ENCODE measurements around the gene IVD.

IVD gene

DNA sequence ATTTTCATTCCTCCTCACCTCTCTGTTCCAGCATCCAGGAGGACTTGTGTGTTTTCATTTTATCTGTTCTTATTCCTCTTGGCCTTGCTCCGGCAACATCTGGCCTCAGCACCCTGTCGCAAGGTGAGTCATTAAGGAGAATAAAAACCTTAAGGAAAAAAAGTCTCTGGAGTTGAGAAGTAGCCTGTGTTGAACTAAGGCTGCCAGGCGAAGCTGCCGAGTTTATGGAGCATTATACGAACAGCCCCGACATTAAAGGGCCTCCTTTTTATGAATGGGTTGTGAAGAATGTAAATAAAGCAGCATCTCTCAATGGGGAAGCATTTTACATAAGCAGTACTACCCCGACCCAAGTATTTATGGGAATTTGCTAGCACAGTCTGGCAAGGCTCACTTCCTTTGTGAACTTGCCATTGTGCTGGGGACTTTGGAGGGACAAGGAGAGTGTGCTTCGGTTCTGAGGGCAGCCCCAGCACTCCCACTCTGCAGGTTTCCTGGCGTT is 39.9 kb downstream of the IVD start:
- no peaks in the 10 kb centered on the region for H3K9me3 ChIP-seq
- peaks cover 43% of the 10 kb centered on the region for H3K27me3 ChIP-seq
- peaks cover 0 to 12% of the 10 kb centered on the region in 2 experiments for H3K4me1 ChIP-seq (ENCODE audit: control insufficient read depth in 1 of 2, insufficient read depth in 1 of 2, low read depth in 1 of 2, low read length in 1 of 2)
- no peaks in the 10 kb centered on the region for H3K36me3 ChIP-seq
- no peak overlapping the region for H3K4me3 ChIP-seq (ENCODE audit: low read depth in 1 of 2, low read length in 1 of 2)
- TF ChIP-seq, protein P1, sequence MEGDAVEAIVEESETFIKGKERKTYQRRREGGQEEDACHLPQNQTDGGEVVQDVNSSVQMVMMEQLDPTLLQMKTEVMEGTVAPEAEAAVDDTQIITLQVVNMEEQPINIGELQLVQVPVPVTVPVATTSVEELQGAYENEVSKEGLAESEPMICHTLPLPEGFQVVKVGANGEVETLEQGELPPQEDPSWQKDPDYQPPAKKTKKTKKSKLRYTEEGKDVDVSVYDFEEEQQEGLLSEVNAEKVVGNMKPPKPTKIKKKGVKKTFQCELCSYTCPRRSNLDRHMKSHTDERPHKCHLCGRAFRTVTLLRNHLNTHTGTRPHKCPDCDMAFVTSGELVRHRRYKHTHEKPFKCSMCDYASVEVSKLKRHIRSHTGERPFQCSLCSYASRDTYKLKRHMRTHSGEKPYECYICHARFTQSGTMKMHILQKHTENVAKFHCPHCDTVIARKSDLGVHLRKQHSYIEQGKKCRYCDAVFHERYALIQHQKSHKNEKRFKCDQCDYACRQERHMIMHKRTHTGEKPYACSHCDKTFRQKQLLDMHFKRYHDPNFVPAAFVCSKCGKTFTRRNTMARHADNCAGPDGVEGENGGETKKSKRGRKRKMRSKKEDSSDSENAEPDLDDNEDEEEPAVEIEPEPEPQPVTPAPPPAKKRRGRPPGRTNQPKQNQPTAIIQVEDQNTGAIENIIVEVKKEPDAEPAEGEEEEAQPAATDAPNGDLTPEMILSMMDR (IDR thresholded peaks at IDR 0.05): no peak
- no peak overlapping the region for H3K27ac ChIP-seq

DNA sequence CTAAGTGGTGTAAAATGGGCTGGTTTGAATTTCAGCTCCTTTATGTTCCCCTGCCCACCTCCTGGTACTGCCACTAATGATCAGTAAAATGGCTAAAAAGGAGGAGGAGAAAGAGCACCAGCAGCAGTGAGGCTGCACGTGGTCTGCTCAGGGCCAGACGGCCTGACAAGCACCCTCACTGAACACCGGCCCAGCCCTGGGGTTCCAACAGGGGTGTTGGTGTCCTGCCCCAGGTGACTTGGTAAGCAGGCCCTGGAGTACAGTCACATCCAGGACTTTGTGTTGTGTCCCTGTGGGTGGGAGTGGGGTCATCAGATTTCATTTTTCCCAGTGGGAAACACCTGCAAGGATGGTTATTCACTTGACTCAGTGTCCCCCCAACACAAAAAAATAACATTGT is 40.5 kb downstream of the IVD start:
- Histone ChIP-seq H3K36me3 (no peaks in the 10 kb centered on the region), H3K4me1 (ENCODE audit: control insufficient read depth in 1 of 2, insufficient read depth in 1 of 2, low read depth in 1 of 2, low read length in 1 of 2) (peaks cover 0 to 9% of the 10 kb centered on the region in 2 experiments), H3K27ac (no peak overlapping the region), H3K4me3 (ENCODE audit: low read depth in 1 of 2, low read length in 1 of 2) (no peak overlapping the region), H3K27me3 (peaks cover 38% of the 10 kb centered on the region), H3K9me3 (no peaks in the 10 kb centered on the region)
- TF ChIP-seq, protein P1 (IDR thresholded peaks at IDR 0.05): no peak

DNA sequence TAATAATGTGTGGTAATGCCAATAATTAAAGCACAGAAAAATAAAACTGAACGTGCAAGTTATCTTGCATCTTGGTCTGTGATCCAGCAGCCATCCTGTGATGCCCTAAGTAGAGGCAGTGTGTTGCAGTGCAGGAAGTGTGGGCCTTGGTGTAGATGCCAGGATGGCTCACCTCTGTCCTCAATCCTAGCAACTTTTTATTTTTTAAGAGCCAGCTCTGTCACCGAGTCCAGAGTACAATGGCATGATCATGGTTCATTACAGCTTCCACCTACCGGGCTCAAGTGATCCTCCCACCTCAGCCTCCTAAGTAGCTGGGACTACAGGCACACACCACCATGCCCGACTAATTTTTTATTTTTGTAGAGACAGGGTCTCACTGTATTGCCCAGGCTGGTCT is 42.8 kb downstream of the IVD start:
- TF ChIP-seq, protein P1 (IDR thresholded peaks at IDR 0.05): no peak
- Histone ChIP-seq H3K4me1 (ENCODE audit: control insufficient read depth in 1 of 2, insufficient read depth in 1 of 2, low read depth in 1 of 2, low read length in 1 of 2) (peaks cover 0 to 3% of the 10 kb centered on the region in 2 experiments), H3K27ac (no peak overlapping the region), H3K36me3 (no peaks in the 10 kb centered on the region), H3K27me3 (peaks cover 16% of the 10 kb centered on the region), H3K9me3 (no peaks in the 10 kb centered on the region), H3K4me3 (ENCODE audit: low read depth in 1 of 2, low read length in 1 of 2) (no peak overlapping the region)

DNA sequence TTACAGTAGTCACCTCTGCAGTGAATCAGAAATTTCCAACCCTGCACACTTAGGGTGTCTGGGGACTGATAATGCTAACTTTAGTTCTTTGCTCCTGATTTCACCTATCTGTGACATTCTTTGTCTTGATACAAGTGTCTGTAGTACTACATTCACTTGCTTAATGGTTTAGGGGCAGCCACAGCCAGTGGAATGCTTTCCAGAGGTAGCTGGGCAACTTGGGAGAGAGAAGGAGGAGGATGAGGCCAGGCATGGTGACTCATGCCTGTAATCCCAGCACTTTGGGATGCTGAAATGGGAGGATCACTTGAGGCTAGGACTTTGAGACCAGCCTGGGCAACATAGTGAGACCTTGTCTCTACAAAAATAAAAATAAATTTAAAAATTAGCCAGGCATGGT is 43.7 kb downstream of the IVD start:
- Histone ChIP-seq H3K36me3 (no peaks in the 10 kb centered on the region), H3K27ac (no peak overlapping the region), H3K9me3 (no peaks in the 10 kb centered on the region), H3K27me3 (peaks cover 7% of the 10 kb centered on the region), H3K4me3 (ENCODE audit: low read depth in 1 of 2, low read length in 1 of 2) (no peak overlapping the region), H3K4me1 (ENCODE audit: control insufficient read depth in 1 of 2, insufficient read depth in 1 of 2, low read depth in 1 of 2, low read length in 1 of 2) (peaks cover 0 to 3% of the 10 kb centered on the region in 2 experiments)
- TF ChIP-seq, protein P1 (IDR thresholded peaks at IDR 0.05): no peak

DNA sequence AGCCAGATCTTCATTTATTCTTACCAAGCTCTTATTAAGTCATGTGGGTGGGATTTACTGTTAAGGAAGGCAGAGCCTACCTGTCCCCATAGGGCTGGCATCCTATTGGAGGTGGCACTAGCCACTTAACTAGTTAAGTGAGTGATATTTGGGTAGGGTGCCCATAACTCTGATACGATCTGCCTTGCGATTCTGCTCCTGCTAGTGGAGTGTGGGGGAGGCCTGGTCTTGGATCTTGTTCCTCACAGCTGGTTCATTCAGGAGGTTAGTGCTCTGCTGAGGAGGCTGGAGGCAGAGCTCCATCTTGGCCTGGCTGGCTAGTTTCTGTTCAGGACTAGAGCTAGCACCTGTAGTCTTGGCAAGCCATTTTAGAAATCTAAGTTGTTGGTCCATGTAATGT is 44.5 kb downstream of the IVD start:
- H3K27ac ChIP-seq: no peak overlapping the region
- peaks cover 0 to 3% of the 10 kb centered on the region in 2 experiments for H3K4me1 ChIP-seq (ENCODE audit: control insufficient read depth in 1 of 2, insufficient read depth in 1 of 2, low read depth in 1 of 2, low read length in 1 of 2)
- TF ChIP-seq, protein P1 (IDR thresholded peaks at IDR 0.05): no peak

More for the DNA sequence above, 44.5 kb downstream of the IVD start:
- H3K9me3 ChIP-seq: no peaks in the 10 kb centered on the region
- H3K27me3 ChIP-seq: no peaks in the 10 kb centered on the region
- H3K4me3 ChIP-seq (ENCODE audit: low read depth in 1 of 2, low read length in 1 of 2): no peak overlapping the region
- no peaks in the 10 kb centered on the region for H3K36me3 ChIP-seq
